Stomach (tissue), 4 donors: ENCODE measurements around the gene HMCES.

ENCODE experiments used
- EP300 ChIP-seq: sonication (generic); formaldehyde crosslinking; IDR thresholded peaks from one replicate; pipeline ENCODE4 v1.6.1; 2017; ENCODE audit warnings: antibody characterized with exemption
- POLR2A ChIP-seq, 4 donors: fragments of 450-650 bp; IDR thresholded peaks; one replicate each; pipeline ENCODE4 v1.6.1; 2016; ENCODE audit warnings: antibody characterized with exemption in 4 of 4, control low read depth in 2 of 4, mild to moderate bottlenecking in 1 of 4, moderate library complexity in 1 of 4

DNA sequence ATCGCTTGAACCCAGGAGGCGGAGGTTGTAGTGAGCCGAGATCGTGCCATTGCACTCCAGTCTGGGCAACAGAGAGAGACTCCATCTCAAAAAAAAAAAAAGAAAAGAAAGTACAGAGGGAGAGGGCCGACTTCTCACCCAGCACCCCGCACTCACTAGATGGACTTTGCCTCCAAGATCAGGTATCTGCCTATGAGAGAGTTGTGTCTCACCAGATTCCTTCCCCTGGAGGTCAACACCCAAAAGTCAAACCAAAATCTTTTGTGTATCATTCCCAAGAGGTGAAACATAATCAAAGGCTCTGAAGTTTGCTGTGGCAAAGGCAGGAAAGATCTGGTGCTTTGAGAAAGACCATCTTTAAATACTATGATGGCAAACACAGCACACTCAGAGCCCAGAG, 51.2 kb downstream of the HMCES start:
- TF ChIP-seq POLR2A (IDR thresholded peaks at IDR 0.05) = no peak
- no peak for TF ChIP-seq EP300
